Hepatocyte (in vitro differentiated cells): ENCODE measurements around the gene EIF3D. TPM values are rescaled to one million over a fixed set of nuclear protein-coding genes. Genes with fewer than 3 reads are reported as not detected.

Experiments used
- DNase-seq: peaks from one replicate; pipeline ENCODE4 v3.0.0-alpha.2; 2016; ENCODE audit warnings: low spot score
- H2AFZ ChIP-seq: fragments of 200-600 bp; sonication (generic); 2 replicates; pipeline ENCODE4 v1.6.0; 2016; ENCODE audit warnings: antibody characterized with exemption, mild to moderate bottlenecking
- H3K27ac ChIP-seq: fragments of 200-600 bp; sonication (generic); 2 replicates; pipeline ENCODE4 v1.5.1; 2016; ENCODE audit warnings: mild to moderate bottlenecking
- H3K27me3 ChIP-seq: fragments of 200-600 bp; sonication (generic); 2 replicates; pipeline ENCODE4 v1.6.1; 2016
- H3K36me3 ChIP-seq: fragments of 200-600 bp; sonication (generic); replicated peaks from 2 replicates; pipeline ENCODE4 v1.5.1; 2016; ENCODE audit warnings: low read depth; ENCODE audit not compliant: insufficient read depth
- H3K4me1 ChIP-seq: fragments of 200-600 bp; sonication (generic); 2 replicates; pipeline ENCODE4 v1.5.1; 2016; ENCODE audit warnings: mild to moderate bottlenecking, moderate library complexity; ENCODE audit not compliant: insufficient read depth
- H3K4me2 ChIP-seq: fragments of 200-600 bp; sonication (generic); 2 replicates; pipeline ENCODE4 v1.6.0; 2016
- H3K4me3 ChIP-seq: fragments of 200-600 bp; sonication (generic); 2 replicates; pipeline ENCODE4 v1.5.1; 2016; ENCODE audit warnings: mild to moderate bottlenecking
- H3K79me2 ChIP-seq: fragments of 200-600 bp; sonication (generic); 2 replicates; pipeline ENCODE4 v1.6.0; 2017; ENCODE audit warnings: mild to moderate bottlenecking
- H3K9me2 ChIP-seq: fragments of 200-600 bp; sonication (generic); replicated peaks from 2 replicates; pipeline ENCODE4 v1.6.0; 2017; ENCODE audit warnings: mild to moderate bottlenecking; ENCODE audit not compliant: insufficient read depth
- H3K9me3 ChIP-seq: fragments of 200-600 bp; sonication (generic); 2 replicates; pipeline ENCODE4 v1.5.1; 2016; ENCODE audit warnings: low read depth, mild to moderate bottlenecking
- H4K20me1 ChIP-seq: fragments of 200-600 bp; sonication (generic); 2 replicates; pipeline ENCODE4 v1.6.0; 2016; ENCODE audit warnings: mild to moderate bottlenecking; ENCODE audit not compliant: insufficient read depth, poor library complexity, severe bottlenecking
- CTCF ChIP-seq: fragments of 200-600 bp; sonication (generic); IDR thresholded peaks from 2 replicates; pipeline ENCODE4 v1.5.1; 2016; ENCODE audit warnings: antibody characterized with exemption, mild to moderate bottlenecking; ENCODE audit not compliant: poor library complexity
- EZH2 ChIP-seq: fragments of 200-600 bp; sonication (generic); IDR thresholded peaks from 2 replicates; pipeline ENCODE4 v1.6.1; 2016; ENCODE audit warnings: antibody characterized with exemption, mild to moderate bottlenecking, borderline replicate concordance
- EZH2phosphoT487 ChIP-seq: fragments of 200-600 bp; sonication (generic); IDR thresholded peaks from one replicate; pipeline ENCODE4 v1.6.1; 2018; ENCODE audit warnings: antibody characterized with exemption, mild to moderate bottlenecking, low read depth, moderate library complexity; ENCODE audit not compliant: unreplicated experiment, severe bottlenecking
- WGBS: methylation state at CpG from one replicate; pipeline ENCODE4 v1.1.6; 2016; ENCODE audit warnings: low lambda C conversion rate; ENCODE audit errors: missing lambda C conversion rate; 5-methylcytosine and 5-hydroxymethylcytosine counted together
- polyA plus RNA-seq: library from polyadenylated mRNA; unstranded; fragments of >200 nt; fragmentation: Nextera tagmentation; extraction: Ambion mirVana; gene quantifications from 2 replicates; pipeline ENCODE4 v1.2.1, GENCODE V29; 2016
- total RNA-seq: library from RNA; depleted of rRNA; stranded (reverse); fragments of >200 nt; gene quantifications from 2 replicates; pipeline ENCODE4 v1.2.3, GENCODE V29; 2014

The EIF3D gene
- total and polyA plus RNA-seq, 2 experiments from 2014 or later = 70.4 to 171 TPM

GRCh38 chr22:36561291-36561811 lies 32.4 kb upstream of the EIF3D start:
- no peak overlapping the region for H2AFZ ChIP-seq
- H3K27me3 ChIP-seq = no peaks in the 10 kb centered on the region
- no peaks in the 10 kb centered on the region for H4K20me1 ChIP-seq
- no peak overlapping the region for H3K4me3 ChIP-seq
- H3K79me2 ChIP-seq = no peaks in the 10 kb centered on the region
- WGBS = 45% methylated on average over 6 of the region's 6 CpGs
- TF ChIP-seq CTCF = no peak
- no peak for TF ChIP-seq EZH2phosphoT487
- TF ChIP-seq EZH2 = no peak
- no peak overlapping the region for H3K27ac ChIP-seq
- H3K9me2 ChIP-seq = no peaks in the 10 kb centered on the region
- H3K9me3 ChIP-seq = no peaks in the 10 kb centered on the region
- no peaks in the 10 kb centered on the region for H3K4me1 ChIP-seq
- no peak for DNase-seq
- no peaks in the 10 kb centered on the region for H3K36me3 ChIP-seq
- no peak overlapping the region for H3K4me2 ChIP-seq

DNA sequence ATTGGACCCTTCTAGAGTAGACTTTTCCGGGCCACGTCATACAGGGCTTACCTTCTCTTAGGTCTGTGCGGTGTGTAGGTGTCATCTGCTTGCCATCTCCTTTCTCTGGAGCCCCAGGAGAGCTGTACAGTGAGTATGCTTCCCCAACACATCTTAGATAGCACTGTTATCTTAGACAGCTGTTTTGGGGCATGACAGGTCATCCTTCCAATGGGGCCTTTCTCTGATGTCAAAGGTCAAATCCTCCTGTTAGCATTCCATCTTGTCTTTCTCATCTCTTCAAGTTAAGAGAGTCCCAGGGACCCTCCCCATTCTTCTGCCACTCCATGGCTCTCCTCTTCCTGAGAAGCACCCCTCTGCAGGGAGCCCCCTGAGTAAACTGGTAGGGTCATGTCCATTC lies 31.0 kb upstream of the EIF3D start:
- no peaks in the 10 kb centered on the region for H3K9me3 ChIP-seq
- no peaks in the 10 kb centered on the region for H3K27me3 ChIP-seq

GRCh38 chr22:36554098-36554497 lies 25.1 kb upstream of the EIF3D start:
- DNase-seq = no peak
- H3K27me3 ChIP-seq = peaks cover 9% of the 10 kb centered on the region
- H2AFZ ChIP-seq = no peak overlapping the region
- TF ChIP-seq EZH2phosphoT487 (no peak), EZH2 (no peak), CTCF (no peak)
- no peaks in the 10 kb centered on the region for H3K9me3 ChIP-seq
- no peaks in the 10 kb centered on the region for H3K36me3 ChIP-seq
- 45% methylated on average over 5 of the region's 5 CpGs for WGBS
- H4K20me1 ChIP-seq = no peaks in the 10 kb centered on the region
- H3K4me1 ChIP-seq = no peaks in the 10 kb centered on the region
- no peak overlapping the region for H3K4me2 ChIP-seq
- H3K9me2 ChIP-seq = no peaks in the 10 kb centered on the region
- H3K79me2 ChIP-seq = no peaks in the 10 kb centered on the region
- no peak overlapping the region for H3K27ac ChIP-seq
- no peak overlapping the region for H3K4me3 ChIP-seq

More for the DNA sequence above, 31.0 kb upstream of the EIF3D start:
- DNase-seq = no peak
- TF ChIP-seq CTCF (no peak), EZH2 (no peak), EZH2phosphoT487 (no peak)
- 91% methylated on average over 3 of the region's 3 CpGs for WGBS
- no peak overlapping the region for H3K4me3 ChIP-seq
- H3K4me1 ChIP-seq = no peaks in the 10 kb centered on the region
- H3K36me3 ChIP-seq = no peaks in the 10 kb centered on the region
- H3K79me2 ChIP-seq = no peaks in the 10 kb centered on the region
- no peak overlapping the region for H3K4me2 ChIP-seq
- no peak overlapping the region for H3K27ac ChIP-seq
- H2AFZ ChIP-seq = no peak overlapping the region
- H4K20me1 ChIP-seq = no peaks in the 10 kb centered on the region
- no peaks in the 10 kb centered on the region for H3K9me2 ChIP-seq

GRCh38 chr22:36552289-36552688 lies 23.3 kb upstream of the EIF3D start:
- Histone ChIP-seq H3K4me2 (no peak overlapping the region), H3K27ac (no peak overlapping the region), H2AFZ (no peak overlapping the region), H3K36me3 (no peaks in the 10 kb centered on the region), H3K9me3 (no peaks in the 10 kb centered on the region), H3K79me2 (no peaks in the 10 kb centered on the region), H4K20me1 (no peaks in the 10 kb centered on the region), H3K27me3 (peaks cover 9% of the 10 kb centered on the region), H3K4me1 (no peaks in the 10 kb centered on the region), H3K9me2 (no peaks in the 10 kb centered on the region), H3K4me3 (no peak overlapping the region)
- DNase-seq = no peak
- TF ChIP-seq CTCF (no peak), EZH2 (no peak), EZH2phosphoT487 (no peak)
- 80% methylated on average over 1 of the region's 1 CpG for WGBS
